ENCODE measurements around the gene NR4A1. TPM values are rescaled to one million over a fixed set of nuclear protein-coding genes. Genes with fewer than 3 reads are reported as not detected.

The NR4A1 gene
- total and polyA plus RNA-seq, 7 donors: 17.5 to 92.8 (median 50.2) TPM

DNA sequence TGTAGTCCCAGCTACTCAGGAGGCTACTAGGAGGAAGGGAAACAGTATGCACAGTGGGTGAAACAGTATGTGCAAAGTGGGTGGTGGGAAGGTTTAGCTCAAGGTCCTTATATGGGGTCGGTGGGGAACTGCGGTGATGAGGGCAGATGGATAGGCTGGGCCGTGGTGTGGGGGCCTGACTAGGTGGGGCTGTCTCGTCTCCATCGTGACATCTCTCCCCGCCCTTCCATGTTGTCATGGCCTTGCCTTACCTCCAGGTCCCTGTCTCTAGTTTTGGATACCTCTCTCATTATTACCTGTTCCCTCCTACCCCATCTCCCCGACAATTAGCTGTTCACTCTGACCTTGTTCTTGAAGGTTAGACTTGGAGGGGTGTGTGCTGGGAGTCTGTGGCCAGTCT, 4.4 kb upstream of the NR4A1 start:
- TF ChIP-seq, protein P1, sequence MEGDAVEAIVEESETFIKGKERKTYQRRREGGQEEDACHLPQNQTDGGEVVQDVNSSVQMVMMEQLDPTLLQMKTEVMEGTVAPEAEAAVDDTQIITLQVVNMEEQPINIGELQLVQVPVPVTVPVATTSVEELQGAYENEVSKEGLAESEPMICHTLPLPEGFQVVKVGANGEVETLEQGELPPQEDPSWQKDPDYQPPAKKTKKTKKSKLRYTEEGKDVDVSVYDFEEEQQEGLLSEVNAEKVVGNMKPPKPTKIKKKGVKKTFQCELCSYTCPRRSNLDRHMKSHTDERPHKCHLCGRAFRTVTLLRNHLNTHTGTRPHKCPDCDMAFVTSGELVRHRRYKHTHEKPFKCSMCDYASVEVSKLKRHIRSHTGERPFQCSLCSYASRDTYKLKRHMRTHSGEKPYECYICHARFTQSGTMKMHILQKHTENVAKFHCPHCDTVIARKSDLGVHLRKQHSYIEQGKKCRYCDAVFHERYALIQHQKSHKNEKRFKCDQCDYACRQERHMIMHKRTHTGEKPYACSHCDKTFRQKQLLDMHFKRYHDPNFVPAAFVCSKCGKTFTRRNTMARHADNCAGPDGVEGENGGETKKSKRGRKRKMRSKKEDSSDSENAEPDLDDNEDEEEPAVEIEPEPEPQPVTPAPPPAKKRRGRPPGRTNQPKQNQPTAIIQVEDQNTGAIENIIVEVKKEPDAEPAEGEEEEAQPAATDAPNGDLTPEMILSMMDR (IDR thresholded peaks at IDR 0.05): no peak
- Histone ChIP-seq H3K27me3 (ENCODE audit: insufficient read depth in 3 of 3, low read length in 2 of 3) (no peaks in the 10 kb centered on the region), H3K27ac (peak overlapping the region; percentile 93), H3K4me3 (peak overlapping the region; percentile 61), H3K36me3 (ENCODE audit: insufficient read depth in 1 of 2, low read depth in 1 of 2) (no peaks in the 10 kb centered on the region), H3K4me1 (peaks cover 60% of the 10 kb centered on the region), H3K9me3 (no peaks in the 10 kb centered on the region)
- 67 to 76% (median 75%) methylated on average over 7 of the region's 7 CpGs for WGBS, 3 donors
- ATAC-seq: no peak
- no peak for DNase-seq
- intact Hi-C loops (cut with DNase I): no loop called here

DNA sequence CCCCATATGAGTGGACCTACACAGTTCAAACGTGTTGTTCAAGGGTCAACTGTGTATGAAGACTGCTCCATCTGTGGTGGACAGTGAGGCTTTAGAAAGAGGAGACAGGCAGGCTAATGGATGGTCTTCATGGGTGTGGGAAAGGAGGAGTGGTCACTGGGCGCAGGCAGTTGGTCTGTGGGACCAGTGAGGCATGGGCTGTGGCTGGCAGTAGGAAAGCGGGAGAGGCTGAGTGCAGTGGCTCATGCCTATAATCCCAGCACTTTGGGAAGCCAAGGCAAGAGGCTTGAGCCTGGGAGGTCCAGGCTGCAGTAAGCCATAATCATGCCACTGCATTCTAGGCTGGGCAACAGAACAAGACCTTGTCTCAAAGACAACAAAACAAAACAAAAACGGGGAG, 2.0 kb upstream of the NR4A1 start:
- DNase-seq: no peak
- H3K27ac ChIP-seq: peak overlapping the region; percentile 93
- no peaks in the 10 kb centered on the region for H3K27me3 ChIP-seq (ENCODE audit: insufficient read depth in 3 of 3, low read length in 2 of 3)
- no peaks in the 10 kb centered on the region for H3K9me3 ChIP-seq
- TF ChIP-seq, protein P1 (IDR thresholded peaks at IDR 0.05): no peak
- H3K4me3 ChIP-seq: no peak overlapping the region
- WGBS, 3 donors: 48 to 70% (median 50%) methylated on average over 4 of the region's 4 CpGs
- intact Hi-C loops (cut with DNase I): no loop called here
- peaks cover 52% of the 10 kb centered on the region for H3K4me1 ChIP-seq
- peaks cover 0 to 7% of the 10 kb centered on the region in 2 donors for H3K36me3 ChIP-seq (ENCODE audit: insufficient read depth in 1 of 2, low read depth in 1 of 2)
- ATAC-seq: no peak

DNA sequence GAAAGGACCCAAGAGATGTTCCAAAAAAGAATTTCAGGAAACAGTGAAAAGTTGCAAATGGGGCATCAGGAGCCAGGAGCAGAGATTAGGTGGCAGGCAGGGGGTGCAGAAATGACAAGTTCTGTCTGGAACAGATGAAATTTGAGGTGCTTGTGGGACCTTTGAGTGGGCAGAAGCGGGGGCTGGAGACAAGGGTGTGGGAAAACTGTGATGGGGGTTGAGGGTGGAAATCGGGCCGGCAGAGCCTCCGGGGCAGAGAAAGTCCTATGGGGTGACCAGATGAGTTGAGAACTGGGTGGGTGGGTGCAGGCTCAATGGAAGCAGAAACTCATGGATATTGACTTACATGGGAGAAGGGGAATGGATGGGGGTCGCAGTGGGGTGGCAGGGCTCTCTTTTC, 1.6 kb upstream of the NR4A1 start:
- Histone ChIP-seq H3K9me3 (no peaks in the 10 kb centered on the region), H3K27ac (peak overlapping the region; percentile 93), H3K36me3 (ENCODE audit: insufficient read depth in 1 of 2, low read depth in 1 of 2) (peaks cover 3 to 11% of the 10 kb centered on the region in 2 donors), H3K4me1 (peaks cover 52% of the 10 kb centered on the region), H3K27me3 (ENCODE audit: insufficient read depth in 3 of 3, low read length in 2 of 3) (no peaks in the 10 kb centered on the region), H3K4me3 (peak overlapping the region; percentile 72)
- DNase-seq (no peak), ATAC-seq (no peak)
- 55 to 85% (median 64%) methylated on average over 5 of the region's 5 CpGs for WGBS, 3 donors
- TF ChIP-seq, protein P1 (IDR thresholded peaks at IDR 0.05): no peak
- intact Hi-C loops (cut with DNase I): no loop called here

DNA sequence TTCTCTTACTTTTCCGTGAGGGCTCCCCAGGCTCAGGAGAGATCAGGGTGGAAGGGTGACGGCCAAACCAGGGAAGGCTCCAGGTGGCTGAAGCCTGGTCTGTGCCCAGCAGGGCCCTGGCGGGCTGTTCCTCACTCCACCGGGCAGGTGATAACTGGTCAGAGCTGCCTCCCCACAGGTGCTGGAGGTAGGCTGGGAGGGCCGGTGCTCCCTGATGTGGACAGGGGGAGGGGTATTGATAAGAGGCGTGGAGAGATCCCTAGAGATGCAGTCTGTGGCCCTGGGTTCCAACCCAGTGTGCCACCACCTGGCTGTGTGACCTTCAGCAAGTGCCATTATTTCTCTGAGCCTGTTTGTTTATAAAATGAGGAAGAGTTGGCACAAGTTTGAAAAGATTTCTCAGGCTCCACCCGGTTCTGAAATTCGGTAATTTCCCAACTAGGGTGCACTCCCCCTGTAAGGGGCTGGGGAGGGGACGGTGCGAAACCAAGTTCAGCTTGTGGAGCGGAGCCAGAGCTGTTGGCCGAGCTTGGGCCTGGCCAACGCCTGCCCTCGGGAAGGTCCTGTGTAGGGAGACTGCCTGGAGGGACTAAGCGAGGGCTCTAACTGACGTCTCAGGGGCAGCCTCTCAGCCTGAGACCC, 1.0 kb upstream of the NR4A1 start:
- no peaks in the 10 kb centered on the region for H3K27me3 ChIP-seq (ENCODE audit: insufficient read depth in 3 of 3, low read length in 2 of 3)
- peak in 1 of 2 donors; percentile 67 for DNase-seq
- TF ChIP-seq, protein P1 (IDR thresholded peaks at IDR 0.05): no peak
- intact Hi-C loops (cut with DNase I): no loop called here
- ATAC-seq: peak in 1 of 4 donors; percentile 31
- H3K4me3 ChIP-seq: peak overlapping the region; percentile 72
- 10 to 22% (median 16%) methylated on average over 14 to 16 of the region's 16 CpGs for WGBS, 3 donors
- H3K4me1 ChIP-seq: peaks cover 51% of the 10 kb centered on the region
- H3K27ac ChIP-seq: peak overlapping the region; percentile 93
- H3K36me3 ChIP-seq (ENCODE audit: insufficient read depth in 1 of 2, low read depth in 1 of 2): peaks cover 4 to 16% of the 10 kb centered on the region in 2 donors
- H3K9me3 ChIP-seq: no peaks in the 10 kb centered on the region

Measured in psoas muscle (tissue), 8 donors.